GM18867 (cell line): ENCODE data around the gene FOSL1.
"Not testable (repeated sequence)": the region's sequence is repeated elsewhere in the genome, so short reads cannot be mapped to it uniquely, and the experiment has no call there.

Source experiments
- ATAC-seq: cut with Tn5 transposase; IDR thresholded peaks from one replicate; pipeline ENCODE4 v1.9.1; 2021; ENCODE audit warnings: mild to moderate bottlenecking, moderate library complexity; ENCODE audit not compliant: unreplicated experiment

The FOSL1 gene

DNA sequence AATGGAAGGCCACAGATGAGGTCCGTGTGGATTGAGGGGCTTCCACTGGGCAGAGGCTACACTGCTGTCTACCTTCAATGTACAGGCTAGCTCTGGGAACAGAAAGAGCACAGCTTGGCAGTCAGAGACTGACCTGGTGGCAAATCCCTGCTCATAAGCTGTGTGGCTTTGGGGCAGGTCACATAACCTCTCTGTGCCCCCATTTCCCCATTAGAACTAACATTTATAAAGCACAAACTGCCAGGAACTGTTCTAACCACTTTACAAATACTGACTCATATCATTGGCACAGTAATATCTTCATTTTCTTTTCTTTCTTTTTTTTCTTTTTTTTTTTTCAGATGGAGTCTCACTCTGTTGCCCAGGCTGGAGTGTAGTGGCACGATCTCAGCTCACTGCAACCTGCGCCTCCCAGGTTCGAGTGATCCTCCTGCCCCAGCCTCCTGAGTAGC is 3.1 kb downstream of the FOSL1 start:
- ATAC-seq = no peak

DNA sequence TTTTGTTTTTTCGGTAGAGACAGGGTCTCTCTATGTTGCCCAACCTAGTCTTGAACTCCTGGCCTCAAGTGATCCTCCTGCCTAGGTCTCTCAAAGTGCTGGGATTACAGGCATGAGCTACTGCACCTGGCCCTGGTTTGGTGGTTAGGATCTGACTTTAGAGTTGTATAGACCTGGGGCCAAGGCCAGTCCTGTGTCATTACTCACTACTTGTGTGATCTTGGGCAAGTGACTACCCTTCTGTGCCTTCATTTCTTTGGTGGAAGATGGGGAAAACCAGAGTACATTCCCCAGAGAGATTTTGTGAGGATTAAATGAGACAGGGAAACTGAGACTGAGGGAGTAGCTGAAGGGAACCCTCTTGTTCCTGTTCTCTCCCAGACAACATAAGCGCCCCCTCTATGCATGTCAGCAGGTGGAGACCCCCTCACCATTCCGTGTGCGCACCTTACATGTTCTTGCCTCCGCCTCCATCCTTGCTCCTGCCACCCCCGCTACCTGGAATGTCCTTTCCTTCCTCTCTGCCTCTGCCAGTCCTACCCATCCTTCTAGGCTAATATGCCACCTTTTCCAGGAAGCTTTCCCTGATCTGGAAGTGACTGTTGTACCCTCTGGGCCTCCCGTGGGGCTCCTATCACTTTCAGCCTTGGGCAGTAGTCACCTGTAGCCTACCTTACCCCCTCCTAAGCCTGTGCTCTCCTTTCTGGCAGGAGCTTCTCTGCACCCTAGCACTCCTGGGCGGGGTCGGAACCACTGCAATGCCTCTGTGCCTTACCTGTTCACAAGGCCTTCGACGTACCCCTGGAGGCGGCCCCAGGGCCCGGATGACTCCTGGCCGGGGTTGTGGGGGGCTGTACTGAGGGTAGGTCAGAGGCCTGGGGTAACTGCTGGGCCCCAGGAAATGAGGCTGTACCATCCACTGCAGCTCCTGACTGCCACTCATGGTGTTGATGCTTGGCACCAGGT is 3.9 kb downstream of the FOSL1 start:
- no peak for ATAC-seq

DNA sequence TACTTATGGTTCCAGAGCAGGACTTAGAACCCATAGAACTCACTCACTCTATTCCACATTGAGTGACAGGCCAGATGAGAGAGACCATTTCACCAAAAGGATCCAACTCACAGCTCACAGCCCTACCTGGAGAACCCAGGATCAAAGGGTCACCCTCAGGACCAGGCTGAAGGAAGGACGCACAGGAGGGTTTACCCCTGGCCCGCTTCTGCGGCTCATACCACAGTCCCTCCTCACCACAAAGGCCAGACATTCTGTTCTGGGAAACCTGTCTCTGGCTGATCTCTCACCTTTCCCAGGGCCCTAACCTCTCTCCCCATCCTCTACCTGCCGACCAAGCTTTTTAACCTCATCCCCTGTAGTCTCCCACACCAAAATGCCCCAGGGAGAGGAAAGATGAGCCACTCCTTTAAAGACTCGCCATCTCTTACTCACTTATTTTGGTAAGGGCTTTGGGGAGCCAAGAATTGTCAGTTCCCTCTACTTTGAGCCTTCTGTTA is 4.7 kb downstream of the FOSL1 start:
- no peak for ATAC-seq

DNA sequence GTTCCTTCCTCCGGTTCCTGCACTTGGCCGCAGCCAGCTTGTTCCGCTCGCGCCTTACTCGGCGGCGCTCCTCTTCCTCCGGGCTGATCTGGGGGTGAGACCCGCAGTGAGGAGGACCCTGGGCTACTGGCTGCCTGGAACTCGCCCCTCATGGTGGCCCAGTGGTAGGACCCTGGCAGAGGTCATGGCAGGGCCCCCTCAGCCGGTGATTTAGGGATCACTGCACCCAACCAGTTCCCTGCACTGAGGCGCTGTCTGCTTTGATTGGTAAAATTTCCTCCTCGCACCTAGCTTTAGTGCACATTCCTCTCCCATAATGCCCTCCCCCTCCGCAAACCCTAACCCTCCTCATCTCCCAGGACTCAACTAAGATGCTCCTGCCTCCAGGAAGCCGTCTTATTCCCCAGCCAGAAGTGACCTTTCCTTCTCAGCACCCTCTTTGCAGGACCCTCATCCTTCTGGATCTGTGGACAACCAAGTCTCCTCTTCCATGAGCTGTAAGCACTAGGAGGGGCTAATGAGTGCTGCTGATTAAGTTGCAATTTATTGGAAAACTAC is 6.1 kb downstream of the FOSL1 start:
- ATAC-seq = no peak

DNA sequence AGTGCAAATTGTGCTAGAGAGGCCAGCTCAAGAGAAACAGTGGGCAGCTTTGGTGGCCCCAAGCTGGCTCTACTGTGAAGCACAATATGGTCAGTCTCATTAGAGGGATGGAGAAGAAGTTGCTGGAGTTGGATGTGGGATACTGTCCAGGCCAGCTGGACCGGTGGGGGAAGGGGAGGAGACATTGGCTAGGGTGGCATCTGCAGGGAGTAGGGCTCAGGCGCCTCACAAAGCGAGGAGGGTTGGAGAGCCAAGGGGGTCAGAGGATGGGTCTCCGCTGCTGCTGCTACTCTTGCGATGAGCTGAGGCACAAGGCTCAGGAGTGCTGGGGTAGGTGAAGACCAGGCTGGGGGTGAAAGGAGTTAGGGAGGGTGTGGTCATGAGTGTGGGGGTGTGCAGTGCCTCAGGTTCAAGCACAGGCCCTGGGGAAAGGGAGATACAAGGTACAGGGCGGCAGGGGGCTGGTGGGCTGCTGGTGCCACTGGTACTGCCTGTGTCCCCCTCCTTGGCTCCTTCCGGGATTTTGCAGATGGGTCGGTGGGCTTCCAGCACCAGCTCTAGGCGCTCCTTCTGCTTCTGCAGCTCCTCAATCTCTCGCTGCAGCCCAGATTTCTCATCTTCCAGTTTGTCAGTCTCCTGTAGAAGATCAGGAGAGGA is 7.4 kb downstream of the FOSL1 start:
- ATAC-seq = no peak

DNA sequence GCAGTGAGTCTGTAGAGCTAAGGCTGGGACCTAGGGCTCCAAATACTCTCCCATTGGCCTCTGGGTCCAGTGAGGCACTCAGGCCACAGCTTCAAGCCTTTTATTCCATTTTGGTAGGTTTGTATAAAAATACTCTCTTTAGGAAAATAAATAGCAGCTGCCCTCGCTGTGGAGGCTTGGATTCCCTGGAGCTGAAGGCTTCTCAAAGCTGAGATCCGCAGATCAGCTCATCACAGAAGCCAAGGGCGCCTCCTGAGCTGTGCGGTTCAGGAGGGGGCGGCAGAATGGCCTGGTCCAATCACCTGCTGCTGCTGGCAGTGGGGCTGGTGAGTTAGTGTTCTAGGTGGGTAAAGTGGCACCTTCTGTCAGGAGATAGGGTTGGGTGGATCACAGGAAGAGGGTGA is 8.0 kb downstream of the FOSL1 start:
- ATAC-seq = not testable (repeated sequence)

DNA sequence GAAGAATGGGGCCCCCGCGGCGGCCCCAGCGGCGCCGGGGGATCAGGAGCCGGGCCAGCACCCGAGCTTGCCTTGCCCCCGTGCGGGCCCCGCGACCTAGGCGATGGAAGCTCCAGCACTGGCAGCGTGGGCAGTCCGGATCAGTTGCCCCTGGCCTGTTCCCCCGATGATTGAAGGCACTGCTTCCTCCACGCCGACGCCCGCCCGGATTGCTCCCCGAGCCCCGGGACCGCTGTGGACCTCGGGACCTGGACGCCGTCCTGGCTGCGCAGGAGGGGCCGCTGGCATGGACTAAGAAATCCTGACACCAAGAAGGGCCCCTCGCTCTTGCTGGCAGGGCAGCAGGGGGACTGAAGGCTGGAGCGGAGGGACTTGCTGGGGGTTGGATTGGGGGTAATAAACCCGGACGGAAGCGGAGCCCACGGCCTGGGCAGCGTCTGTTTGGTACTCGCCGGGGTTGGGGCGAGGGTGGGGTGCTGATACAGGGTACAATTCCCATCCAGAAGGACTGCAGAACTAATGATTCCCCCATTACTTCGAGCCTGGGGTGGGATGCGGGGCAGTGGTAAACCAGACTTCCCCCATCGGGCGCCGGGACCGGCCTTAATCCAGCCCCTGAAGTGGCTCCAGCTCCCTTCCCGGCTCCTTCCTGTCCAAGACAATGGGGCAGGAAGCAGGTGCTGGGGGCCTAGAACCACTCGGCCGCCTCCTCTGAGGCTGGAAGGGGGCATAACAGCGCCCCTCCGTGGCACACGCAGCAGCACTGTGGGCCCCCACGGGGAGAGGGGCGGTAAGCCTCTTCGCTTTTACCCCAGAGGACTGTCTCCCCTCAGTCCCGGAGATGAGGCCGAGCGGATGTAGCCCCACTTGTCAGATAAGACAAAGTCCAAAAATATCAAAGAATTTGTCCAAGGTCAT is 8.7 kb downstream of the FOSL1 start:
- ATAC-seq = no peak

DNA sequence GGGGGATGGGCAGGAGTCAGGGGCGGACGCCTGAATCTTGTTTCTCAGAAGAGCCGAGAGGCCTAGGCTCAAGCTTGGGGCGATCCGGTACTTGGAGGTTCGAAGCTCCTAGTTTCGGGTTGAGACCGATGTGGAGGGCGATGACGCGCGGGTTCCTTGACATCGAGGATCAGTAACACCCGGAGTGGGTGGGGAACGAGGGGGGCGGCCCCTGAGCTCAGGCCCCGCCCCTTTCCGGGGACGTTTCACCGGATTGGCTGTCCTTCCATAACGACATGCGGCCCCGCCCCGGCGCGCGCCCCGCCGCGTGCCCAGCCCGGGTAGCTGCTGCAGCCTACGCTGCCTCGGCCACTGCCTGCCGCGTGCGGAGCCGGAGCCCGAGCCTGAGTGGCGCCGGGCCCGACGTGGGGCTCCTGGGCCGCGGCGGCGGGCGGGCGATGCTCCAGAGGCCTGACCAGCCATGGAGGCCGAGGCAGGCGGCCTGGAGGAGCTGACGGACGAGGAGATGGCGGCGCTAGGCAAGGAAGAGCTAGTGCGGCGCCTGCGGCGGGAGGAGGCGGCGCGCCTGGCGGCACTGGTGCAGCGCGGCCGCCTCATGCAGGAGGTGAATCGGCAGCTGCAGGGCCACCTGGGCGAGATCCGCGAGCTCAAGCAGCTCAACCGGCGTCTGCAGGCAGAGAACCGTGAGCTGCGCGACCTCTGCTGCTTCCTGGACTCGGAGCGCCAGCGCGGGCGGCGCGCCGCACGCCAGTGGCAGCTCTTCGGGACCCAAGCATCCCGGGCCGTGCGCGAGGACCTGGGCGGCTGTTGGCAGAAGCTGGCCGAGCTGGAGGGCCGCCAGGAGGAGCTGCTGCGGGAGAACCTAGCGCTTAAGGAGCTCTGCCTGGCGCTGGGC is 9.6 kb downstream of the FOSL1 start, which contains the start of gene CCDC85B:
TSS of gene CCDC85B (plus strand) at position 350 of the 895 bp plus-strand sequence. CDS start at position 461, 111 bp downstream.
- ATAC-seq = peak; percentile 53

DNA sequence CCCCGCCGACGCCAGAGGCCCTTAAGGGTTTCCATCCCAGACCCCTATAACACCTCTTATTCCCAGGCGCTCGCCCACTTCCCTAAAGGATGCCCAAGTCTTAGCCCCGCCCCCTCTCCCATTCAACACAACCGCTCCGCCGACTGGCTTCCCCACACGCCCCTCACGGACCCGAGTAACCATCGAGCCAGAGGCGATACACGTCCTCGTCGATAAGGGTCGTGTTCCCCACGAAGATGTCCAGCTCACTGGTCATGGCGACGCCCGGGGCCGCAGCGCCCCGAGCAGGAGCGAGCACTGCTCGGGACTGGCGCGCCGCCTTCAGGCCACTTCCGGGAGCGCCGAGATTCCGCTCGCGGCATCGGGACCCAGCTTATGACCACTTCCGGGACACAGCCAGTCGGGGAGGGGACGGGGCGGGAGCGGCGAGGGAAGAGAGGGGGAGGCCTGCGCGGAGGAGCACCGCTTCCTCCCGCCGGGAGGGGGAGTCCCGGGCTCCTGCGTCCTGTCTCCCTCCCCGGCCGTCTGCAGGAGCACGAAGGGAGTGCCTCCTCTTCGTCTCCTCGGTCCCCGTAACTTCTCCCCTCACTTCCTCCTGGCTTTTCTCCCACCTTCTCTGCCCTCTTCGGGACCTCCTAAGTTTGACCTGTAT is 11.9 kb downstream of the FOSL1 start, which contains the start of gene FIBP:
TSS of gene FIBP (minus strand) at position 309 of the 652 bp plus-strand sequence. CDS start at position 256, 53 bp downstream.
- ATAC-seq = peak; percentile 45

DNA sequence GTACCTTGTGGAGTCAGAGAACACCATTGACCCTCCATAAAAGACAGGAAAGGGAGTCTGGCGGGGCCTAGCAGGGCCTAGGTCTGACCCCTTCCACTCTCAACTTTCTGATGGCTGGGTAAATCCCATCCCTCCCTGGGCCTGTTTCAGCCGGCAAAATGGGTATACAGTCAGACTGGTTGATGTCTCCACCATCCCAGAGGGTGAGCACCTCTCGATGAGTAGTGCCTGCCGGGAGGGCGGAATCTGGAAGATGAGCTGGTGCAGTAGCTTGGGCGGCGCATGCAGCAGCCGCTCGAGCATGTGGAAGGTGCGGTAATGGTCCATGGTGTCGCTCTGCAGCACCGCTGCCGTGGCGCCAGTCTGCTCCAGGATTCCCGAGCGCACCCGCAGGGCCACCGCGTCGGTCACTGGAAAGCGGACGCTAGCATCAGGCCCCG is 12.4 kb downstream of the FOSL1 start:
- ATAC-seq = peak; percentile 1

DNA sequence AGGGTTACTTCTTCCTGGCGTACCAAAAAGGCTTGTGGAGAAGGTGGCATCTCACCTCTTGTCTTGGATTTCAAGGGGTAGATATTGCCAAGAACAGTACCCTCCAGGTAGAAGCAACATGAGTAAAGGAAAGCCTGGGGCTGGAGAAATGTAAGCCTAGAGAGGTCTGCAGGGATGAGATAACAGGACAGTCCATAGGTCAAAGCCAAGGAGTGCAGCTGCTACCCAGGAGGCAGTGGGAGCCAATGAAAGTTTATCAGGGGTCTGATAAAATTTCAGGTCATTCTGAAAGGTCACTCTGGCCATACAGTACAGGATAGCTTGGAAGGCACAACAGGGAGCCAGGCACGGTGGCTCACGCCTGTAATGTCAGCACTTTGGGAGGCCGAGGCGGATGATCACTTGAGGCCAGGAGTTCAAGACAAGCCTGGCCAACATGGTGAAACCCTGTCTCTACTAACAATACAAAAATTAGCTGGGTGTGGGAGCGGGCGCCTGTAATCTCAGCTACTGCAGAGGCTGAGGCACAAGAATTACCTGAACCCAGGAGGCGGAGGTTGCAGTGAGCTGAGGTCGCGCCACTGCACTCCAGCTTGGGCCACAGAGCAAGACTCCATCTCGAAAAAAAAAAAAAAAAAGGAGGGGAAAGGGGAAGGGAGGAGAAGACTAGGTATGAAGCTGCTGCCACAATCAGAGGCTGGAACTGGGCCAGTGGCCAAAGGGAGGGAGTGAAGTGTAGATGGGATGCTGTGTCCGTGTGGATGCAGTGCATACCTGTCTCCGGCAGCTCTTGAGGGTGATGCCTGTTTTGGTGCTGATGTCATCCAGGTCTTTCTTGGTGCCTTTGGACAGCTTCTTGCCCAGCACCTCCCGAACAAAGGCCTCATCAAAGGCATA is 13.1 kb downstream of the FOSL1 start:
- ATAC-seq = no peak

DNA sequence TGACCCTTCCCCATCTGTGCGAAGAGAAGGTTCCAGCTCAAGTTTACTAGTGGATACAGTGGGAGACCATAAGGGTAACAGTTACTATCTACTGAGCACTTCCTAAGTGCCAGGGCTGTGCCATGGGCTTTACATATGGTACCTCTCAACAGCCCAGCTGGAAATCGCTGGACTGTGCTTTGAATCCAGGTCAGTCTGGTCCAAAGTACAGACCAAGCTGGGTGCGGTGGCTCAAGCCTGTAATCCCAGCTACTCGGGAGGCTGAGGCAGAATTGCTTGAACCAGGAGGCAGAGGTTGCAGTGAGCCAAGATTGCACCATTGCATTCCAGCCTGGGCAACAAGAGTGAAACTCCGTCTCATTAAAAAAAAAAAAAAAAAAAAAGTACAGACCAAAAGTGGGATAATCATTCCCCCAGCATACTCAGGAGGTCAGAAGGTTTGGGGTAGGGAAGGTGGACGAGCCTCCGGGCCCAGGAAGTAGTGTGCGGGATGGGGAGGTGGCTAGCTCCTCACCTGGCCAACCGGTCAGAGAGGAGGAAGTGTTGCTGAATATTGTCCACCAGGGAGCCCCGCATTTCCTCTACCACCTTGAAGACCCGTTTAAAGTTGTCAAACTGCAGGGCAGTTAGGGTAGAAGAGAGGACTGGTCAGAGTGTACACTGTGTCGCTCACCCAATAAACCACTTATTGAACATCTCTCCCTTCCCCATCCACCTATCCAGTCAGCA is 14.2 kb downstream of the FOSL1 start:
- ATAC-seq = no peak

DNA sequence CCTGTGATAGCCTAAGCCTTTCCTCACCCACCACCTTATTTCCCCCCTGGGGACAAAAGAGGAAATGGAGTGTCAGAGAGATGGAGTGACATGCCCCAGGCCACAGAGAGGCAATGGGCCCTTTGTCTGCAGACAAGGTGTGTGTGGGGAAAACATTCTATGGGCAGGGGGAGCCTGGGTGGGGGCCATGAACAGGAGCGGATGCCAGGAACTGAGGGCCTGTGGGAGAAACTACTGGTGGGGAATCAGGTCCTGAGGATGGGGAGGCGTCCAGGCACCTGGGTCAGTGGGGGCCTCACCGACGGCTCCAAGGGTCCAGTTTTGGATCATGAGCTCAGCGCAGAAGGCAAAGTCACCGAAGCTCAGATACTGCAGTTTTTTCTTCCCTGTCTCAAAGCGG is 15.0 kb downstream of the FOSL1 start:
- no peak for ATAC-seq

DNA sequence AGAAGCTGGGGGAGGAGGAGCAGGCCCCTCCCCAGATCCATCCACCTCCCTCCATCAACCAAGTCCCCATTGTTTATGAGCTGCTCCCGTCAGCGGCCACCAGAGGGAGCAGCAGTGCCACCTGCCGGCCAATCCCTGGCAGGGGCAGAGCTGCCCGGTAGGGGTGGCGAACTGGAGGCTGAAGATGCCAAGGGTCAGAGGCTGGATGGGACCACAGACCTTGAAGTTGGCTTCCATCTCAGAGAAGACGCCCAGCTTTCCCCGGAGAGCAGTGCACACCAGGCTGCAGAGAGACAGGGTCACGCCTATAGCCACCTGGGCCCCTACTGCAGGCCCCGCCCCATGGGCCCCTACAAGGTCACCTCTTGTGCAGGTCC is 15.5 kb downstream of the FOSL1 start:
- ATAC-seq = peak; percentile 33

DNA sequence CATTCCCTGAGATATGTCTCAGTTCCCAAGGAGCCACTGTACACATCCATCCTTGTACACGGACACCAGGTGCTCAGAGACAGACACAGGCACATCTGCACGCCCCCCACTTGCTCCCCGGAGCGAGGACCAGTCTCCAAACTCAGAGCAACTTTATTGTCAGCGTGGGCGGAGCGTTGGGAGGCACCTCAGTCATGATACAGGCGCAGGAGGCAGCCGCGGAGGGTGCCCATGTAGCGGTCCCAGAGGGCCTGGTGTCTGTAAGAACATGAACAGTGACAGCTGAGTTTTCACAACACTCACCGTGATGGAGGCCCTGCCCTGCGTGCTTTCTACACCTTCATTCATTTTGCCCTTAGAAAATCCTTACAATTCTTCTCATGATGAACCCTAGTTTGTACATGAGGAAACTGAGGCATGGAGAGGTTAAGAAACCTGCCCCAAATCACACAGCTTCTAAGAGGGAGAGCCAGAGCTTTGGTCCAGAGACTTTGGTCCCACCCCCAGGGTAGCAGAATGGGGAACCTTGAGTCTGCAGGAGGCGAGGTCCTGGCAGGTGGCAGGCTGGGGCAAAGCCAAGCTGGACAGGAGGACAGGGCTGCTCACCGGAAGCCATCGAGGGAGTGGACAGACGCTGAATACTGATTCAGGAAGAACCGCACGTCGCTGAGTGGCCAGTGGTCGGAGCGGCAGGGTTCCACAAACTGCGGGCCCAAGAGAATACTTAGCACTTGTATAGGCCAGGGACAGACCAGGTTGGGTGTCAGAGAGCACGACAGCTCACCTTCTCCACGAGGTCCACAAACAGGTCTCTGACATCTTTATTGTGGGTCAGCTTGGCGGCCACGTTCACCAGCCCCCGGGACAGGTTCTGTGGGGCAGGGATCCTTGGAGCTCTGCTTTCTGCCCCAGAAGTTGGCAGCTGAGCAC is 16.1 kb downstream of the FOSL1 start:
- ATAC-seq = no peak
